Measurements from ENCODE around the gene CMTM3. TPM values are rescaled to one million over a fixed set of nuclear protein-coding genes. Genes with fewer than 3 reads are reported as not detected.

Gene CMTM3
- total and polyA plus RNA-seq, 12 donors = 6.6 to 19.9 (median 7.9) TPM

DNA sequence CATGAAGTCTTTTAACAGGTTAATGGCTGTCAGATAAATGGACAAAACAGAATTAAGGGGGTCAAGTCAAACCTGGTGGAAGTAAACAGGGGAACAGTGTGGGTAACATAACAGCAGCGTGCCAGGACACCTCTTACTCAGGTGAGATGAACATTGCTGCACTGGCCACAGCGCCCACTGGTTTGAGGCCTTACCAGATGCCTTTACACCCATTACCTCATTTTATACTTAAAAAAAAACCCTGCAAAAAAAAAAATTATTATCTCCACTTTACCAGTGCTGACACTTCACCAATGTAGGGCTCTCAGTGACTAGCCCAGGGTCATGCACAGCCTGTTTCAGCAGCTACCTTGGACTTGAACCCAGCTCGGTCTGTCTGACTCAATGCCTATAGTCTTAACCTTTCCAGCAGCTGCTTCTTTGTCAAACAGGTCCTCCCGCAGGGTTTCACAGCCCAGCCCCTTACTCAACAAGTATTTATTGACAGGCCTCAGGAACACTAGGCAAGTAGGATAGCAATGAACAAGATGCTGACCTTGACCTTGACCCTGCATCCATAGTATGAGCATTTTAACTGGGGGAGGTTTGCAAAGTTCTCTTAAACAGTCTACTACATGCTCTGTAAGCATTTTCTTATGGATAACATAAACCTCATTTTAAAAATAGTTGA, 30.2 kb downstream of the CMTM3 start:
- Histone ChIP-seq H3K36me3 (peaks cover 0 to 10% (median 0%) of the 10 kb centered on the region in 9 donors), H3K4me1 (peaks cover 0 to 7% (median 0%) of the 10 kb centered on the region in 9 donors), H3K27ac (no peak overlapping the region), H3K9me3 (no peaks in the 10 kb centered on the region), H3K4me3 (no peak overlapping the region), H3K27me3 (no peaks in the 10 kb centered on the region)
- 89 to 98% methylated on average over 4 of the region's 4 CpGs for WGBS, 2 donors
- TF ChIP-seq, protein P1, sequence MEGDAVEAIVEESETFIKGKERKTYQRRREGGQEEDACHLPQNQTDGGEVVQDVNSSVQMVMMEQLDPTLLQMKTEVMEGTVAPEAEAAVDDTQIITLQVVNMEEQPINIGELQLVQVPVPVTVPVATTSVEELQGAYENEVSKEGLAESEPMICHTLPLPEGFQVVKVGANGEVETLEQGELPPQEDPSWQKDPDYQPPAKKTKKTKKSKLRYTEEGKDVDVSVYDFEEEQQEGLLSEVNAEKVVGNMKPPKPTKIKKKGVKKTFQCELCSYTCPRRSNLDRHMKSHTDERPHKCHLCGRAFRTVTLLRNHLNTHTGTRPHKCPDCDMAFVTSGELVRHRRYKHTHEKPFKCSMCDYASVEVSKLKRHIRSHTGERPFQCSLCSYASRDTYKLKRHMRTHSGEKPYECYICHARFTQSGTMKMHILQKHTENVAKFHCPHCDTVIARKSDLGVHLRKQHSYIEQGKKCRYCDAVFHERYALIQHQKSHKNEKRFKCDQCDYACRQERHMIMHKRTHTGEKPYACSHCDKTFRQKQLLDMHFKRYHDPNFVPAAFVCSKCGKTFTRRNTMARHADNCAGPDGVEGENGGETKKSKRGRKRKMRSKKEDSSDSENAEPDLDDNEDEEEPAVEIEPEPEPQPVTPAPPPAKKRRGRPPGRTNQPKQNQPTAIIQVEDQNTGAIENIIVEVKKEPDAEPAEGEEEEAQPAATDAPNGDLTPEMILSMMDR (IDR thresholded peaks at IDR 0.05) = no peak
- ATAC-seq (no peak), DNase-seq (no peak)
- intact Hi-C loops (cut with DNase I) = no loop called here

DNA sequence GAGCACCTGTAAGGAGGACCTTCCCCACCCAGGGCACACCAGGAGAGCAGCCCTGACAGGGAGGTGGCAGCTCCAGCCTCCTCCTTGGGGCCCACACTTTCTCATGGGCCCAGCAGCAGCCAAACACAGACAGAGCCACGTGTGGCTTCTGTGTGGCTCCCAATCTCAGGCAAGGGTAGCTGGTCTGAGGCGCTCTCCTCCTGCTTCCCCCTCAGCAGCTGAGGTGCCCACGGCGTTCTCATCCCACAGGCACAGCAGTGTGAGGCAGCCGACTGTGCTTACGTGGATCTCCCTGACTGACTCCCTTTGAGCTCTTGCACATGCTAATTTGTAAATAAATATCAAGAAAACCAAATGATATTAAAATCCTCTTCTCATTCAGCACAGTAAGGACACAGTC, 30.9 kb downstream of the CMTM3 start:
- peak in 1 of 8 donors; percentile 34 for ATAC-seq
- 84 to 89% methylated on average over 6 of the region's 6 CpGs for WGBS, 2 donors
- H3K27me3 ChIP-seq = no peaks in the 10 kb centered on the region
- H3K9me3 ChIP-seq = no peaks in the 10 kb centered on the region
- intact Hi-C loops (cut with DNase I) = no loop called here
- DNase-seq = no peak
- peaks cover 0 to 7% (median 0%) of the 10 kb centered on the region in 9 donors for H3K4me1 ChIP-seq
- no peak overlapping the region for H3K27ac ChIP-seq
- TF ChIP-seq, protein P1 (IDR thresholded peaks at IDR 0.05) = no peak
- no peak overlapping the region for H3K4me3 ChIP-seq
- H3K36me3 ChIP-seq = peaks cover 0 to 10% (median 0%) of the 10 kb centered on the region in 9 donors

DNA sequence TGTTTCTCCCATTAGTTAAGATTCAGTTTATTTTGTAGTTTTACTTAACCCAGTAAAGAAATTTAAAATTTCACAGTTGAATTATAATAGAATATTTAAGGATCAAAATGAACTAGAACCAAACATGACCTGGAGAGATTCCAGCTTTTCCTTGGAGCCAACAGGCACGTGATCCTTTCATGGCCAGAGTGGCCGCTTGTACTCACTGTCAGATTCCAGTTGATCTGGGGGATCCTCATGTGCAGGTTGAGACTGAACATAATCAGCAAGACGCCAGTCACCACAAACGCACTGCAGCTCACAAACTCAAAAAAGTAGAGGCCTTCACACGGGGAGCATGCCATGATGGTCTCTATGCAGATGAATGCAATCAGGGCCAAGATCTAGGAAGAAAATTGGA, 31.7 kb downstream of the CMTM3 start:
- ATAC-seq (no peak), DNase-seq (no peak)
- no peak overlapping the region for H3K4me3 ChIP-seq
- H3K4me1 ChIP-seq = peaks cover 0 to 7% (median 0%) of the 10 kb centered on the region in 9 donors
- intact Hi-C loops (cut with DNase I) = no loop called here
- H3K9me3 ChIP-seq = no peaks in the 10 kb centered on the region
- TF ChIP-seq, protein P1 (IDR thresholded peaks at IDR 0.05) = no peak
- WGBS, 2 donors = 68 to 72% methylated on average over 5 of the region's 5 CpGs
- H3K36me3 ChIP-seq = peaks cover 0 to 10% (median 0%) of the 10 kb centered on the region in 9 donors
- no peak overlapping the region for H3K27ac ChIP-seq
- no peaks in the 10 kb centered on the region for H3K27me3 ChIP-seq

DNA sequence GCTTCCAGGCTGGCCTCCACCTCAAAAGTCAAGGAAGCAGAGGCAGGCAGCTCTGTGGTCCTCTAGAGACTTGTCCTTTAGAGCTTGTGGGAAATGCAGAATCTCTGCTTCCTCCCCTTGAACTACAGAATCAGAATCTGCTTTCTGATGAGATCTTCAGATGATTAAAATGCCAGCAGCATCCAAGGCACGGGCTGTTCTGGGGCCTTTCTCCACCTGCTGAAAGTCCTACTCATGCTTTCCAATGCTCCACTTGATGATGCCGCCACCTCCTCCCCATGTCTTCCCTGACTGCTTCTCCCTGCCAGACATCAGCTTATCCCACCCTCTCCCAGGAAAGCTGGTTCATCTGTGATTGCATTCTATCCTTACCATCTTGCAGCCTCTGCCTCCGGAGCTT, 33.3 kb downstream of the CMTM3 start:
- Histone ChIP-seq H3K4me1 (peaks cover 0 to 7% (median 0%) of the 10 kb centered on the region in 9 donors), H3K9me3 (no peaks in the 10 kb centered on the region), H3K27ac (no peak overlapping the region), H3K27me3 (no peaks in the 10 kb centered on the region), H3K36me3 (peaks cover 0 to 10% (median 0%) of the 10 kb centered on the region in 9 donors), H3K4me3 (no peak overlapping the region)
- intact Hi-C loops (cut with DNase I) = no loop called here
- DNase-seq (no peak), ATAC-seq (no peak)
- TF ChIP-seq, protein P1 (IDR thresholded peaks at IDR 0.05) = no peak
- WGBS, 2 donors = 95 to 96% methylated on average over 3 of the region's 3 CpGs
